ENCODE measurements around the gene PRDX2. TPM values are rescaled to one million over a fixed set of nuclear protein-coding genes. Genes with fewer than 3 reads are reported as not detected.

Gene PRDX2
- total RNA-seq, 1 experiment from 2014 or later, result not detected

- DNase-seq (ENCODE audit: low spot score), result peak; percentile 40
These were observed 9.3 kb downstream of the PRDX2 start for GRCh38 chr19:12792051-12792852.

GRCh38 chr19:12791345-12792050, 10.1 kb downstream of the PRDX2 start, which contains the start of gene JUNB:
TSS of gene JUNB (plus strand) at chr19:12791486. CDS start at chr19:12791772, 286 bp downstream.
- DNase-seq (ENCODE audit: low spot score), result peak; percentile 90

- DNase-seq (ENCODE audit: low spot score), result no peak
These were observed 10.8 kb downstream of the PRDX2 start for GRCh38 chr19:12790628-12791344.

GRCh38 chr19:12789904-12790619, 11.5 kb downstream of the PRDX2 start:
- peak; percentile 89 for DNase-seq (ENCODE audit: low spot score)

GRCh38 chr19:12789098-12789903, 12.3 kb downstream of the PRDX2 start:
- DNase-seq (ENCODE audit: low spot score), result peak; percentile 41

GRCh38 chr19:12788682-12789097, 12.9 kb downstream of the PRDX2 start:
- peak; percentile 81 for DNase-seq (ENCODE audit: low spot score)

GRCh38 chr19:12788042-12788681, 13.4 kb downstream of the PRDX2 start:
- DNase-seq (ENCODE audit: low spot score), result no peak

GRCh38 chr19:12787458-12787857, 14.1 kb downstream of the PRDX2 start:
- no peak for DNase-seq (ENCODE audit: low spot score)

GRCh38 chr19:12786952-12787351, 14.6 kb downstream of the PRDX2 start:
- no peak for DNase-seq (ENCODE audit: low spot score)

- DNase-seq (ENCODE audit: low spot score), result peak; percentile 60
These were observed 15.3 kb downstream of the PRDX2 start for GRCh38 chr19:12786141-12786870.

GRCh38 chr19:12785431-12786031, 16.1 kb downstream of the PRDX2 start:
- peak; percentile 50 for DNase-seq (ENCODE audit: low spot score)

- DNase-seq (ENCODE audit: low spot score), result no peak
These were observed 16.6 kb downstream of the PRDX2 start for GRCh38 chr19:12784871-12785430.

- peak; percentile 18 for DNase-seq (ENCODE audit: low spot score)
These were observed 17.2 kb downstream of the PRDX2 start for GRCh38 chr19:12784394-12784870.

GRCh38 chr19:12783849-12784393, 17.7 kb downstream of the PRDX2 start:
- DNase-seq (ENCODE audit: low spot score), result peak; percentile 82

GRCh38 chr19:12783291-12783848, 18.2 kb downstream of the PRDX2 start:
- DNase-seq (ENCODE audit: low spot score), result peak; percentile 44

GRCh38 chr19:12782424-12783290, 18.9 kb downstream of the PRDX2 start:
- peak; percentile 88 for DNase-seq (ENCODE audit: low spot score)

GRCh38 chr19:12782174-12782423, 19.5 kb downstream of the PRDX2 start:
- DNase-seq (ENCODE audit: low spot score), result no peak

Data from A172 (cell line).